Neural cell (in vitro differentiated cells): Measurements from ENCODE around the gene SUGCT. TPM values are rescaled to one million over a fixed set of nuclear protein-coding genes. Genes with fewer than 3 reads are reported as not detected.

Source experiments
- H2AFZ ChIP-seq: fragments of 200-600, 300-800 bp; sonication (generic), shearing (Covaris generic); 2 replicates; pipeline ENCODE4 v1.6.0; 2014; ENCODE audit warnings: low read depth, mild to moderate bottlenecking, antibody characterized with exemption, low read length, moderate library complexity
- H3F3A ChIP-seq: fragments of 200-600 bp; shearing (Covaris generic); 2 replicates; pipeline ENCODE4 v1.6.1; 2016; ENCODE audit warnings: mild to moderate bottlenecking, moderate library complexity, mixed read lengths, antibody characterized with exemption, low read length; ENCODE audit not compliant: insufficient read depth, poor library complexity, severe bottlenecking
- H3K27ac ChIP-seq: fragments of 200-600, 300-800 bp; sonication (generic), shearing (Covaris generic); 2 replicates; pipeline ENCODE4 v1.5.1; 2014; ENCODE audit warnings: mild to moderate bottlenecking, low read length, moderate library complexity
- H3K27me3 ChIP-seq: fragments of 300-800, 200-600 bp; sonication (generic), shearing (Covaris generic); 2 replicates; pipeline ENCODE4 v1.6.0; 2014; ENCODE audit warnings: mild to moderate bottlenecking, low read depth, low read length, moderate library complexity; ENCODE audit not compliant: insufficient read depth
- H3K36me3 ChIP-seq: fragments of 300-800, 200-600 bp; sonication (generic), shearing (Covaris generic); 2 replicates; pipeline ENCODE4 v1.5.1; 2014; ENCODE audit warnings: mild to moderate bottlenecking, antibody characterized with exemption, low read length, moderate library complexity; ENCODE audit not compliant: insufficient read depth
- H3K4me2 ChIP-seq: fragments of 300-800, 200-600 bp; sonication (generic), shearing (Covaris generic); 2 replicates; pipeline ENCODE4 v1.6.0; 2014; ENCODE audit warnings: mild to moderate bottlenecking, low read length
- H3K4me3 ChIP-seq: fragments of 300-800, 200-600 bp; sonication (generic), shearing (Covaris generic); 2 replicates; pipeline ENCODE4 v1.5.1; 2014; ENCODE audit warnings: mild to moderate bottlenecking, low read length, moderate library complexity
- H3K79me2 ChIP-seq: fragments of 200-600 bp; shearing (Covaris generic); replicated peaks from 2 replicates; pipeline ENCODE4 v1.6.0; 2014; ENCODE audit warnings: mild to moderate bottlenecking, low read length, moderate library complexity; ENCODE audit not compliant: insufficient read depth
- H3K9ac ChIP-seq: fragments of 300-800, 200-600 bp; sonication (generic), shearing (Covaris generic); 2 replicates; pipeline ENCODE4 v1.6.1; 2016; ENCODE audit warnings: mild to moderate bottlenecking, low read length, mixed read lengths
- H3K9me2 ChIP-seq: fragments of 200-600 bp; shearing (Covaris generic); 2 replicates; pipeline ENCODE4 v1.6.1; 2016; ENCODE audit warnings: mild to moderate bottlenecking, low read length, mixed read lengths; ENCODE audit not compliant: insufficient read depth
- H3K9me3 ChIP-seq: fragments of 200-600, 300-800 bp; sonication (generic), shearing (Covaris generic); 2 replicates; pipeline ENCODE4 v1.6.1; 2016; ENCODE audit warnings: mild to moderate bottlenecking, mixed run types, low read length, moderate library complexity, mixed read lengths
- H4K20me1 ChIP-seq: fragments of 200-600 bp; shearing (Covaris generic); 2 replicates; pipeline ENCODE4 v1.6.1; 2016; ENCODE audit warnings: mild to moderate bottlenecking, mixed run types; ENCODE audit not compliant: insufficient read depth
- EP300 ChIP-seq: fragments of 450-650 bp; conservative IDR thresholded peaks from 2 replicates; pipeline ENCODE4 v1.6.1; 2014; ENCODE audit warnings: antibody characterized with exemption, mild to moderate bottlenecking, moderate library complexity; ENCODE audit not compliant: poor library complexity, severe bottlenecking
- EZH2 ChIP-seq: fragments of 200-600, 300-800 bp; shearing (Covaris generic), sonication (generic); IDR thresholded peaks from 2 replicates; pipeline ENCODE4 v1.6.1; 2014; ENCODE audit warnings: antibody characterized with exemption, low read length, borderline replicate concordance, mild to moderate bottlenecking; ENCODE audit not compliant: insufficient read depth, poor library complexity, severe bottlenecking
- MXI1 ChIP-seq: fragments of 450-650 bp; conservative IDR thresholded peaks from 2 replicates; pipeline ENCODE4 v1.6.1; 2014; ENCODE audit warnings: antibody characterized with exemption, mild to moderate bottlenecking; ENCODE audit not compliant: poor library complexity, severe bottlenecking
- POLR2AphosphoS5 ChIP-seq: IDR thresholded peaks from 2 replicates; pipeline ENCODE4 v1.6.1; 2012
- RAD21 ChIP-seq: fragments of 450-650 bp; conservative IDR thresholded peaks from 2 replicates; pipeline ENCODE4 v1.6.1; 2014; ENCODE audit warnings: antibody characterized with exemption, mild to moderate bottlenecking, moderate library complexity
- SMC3 ChIP-seq: fragments of 450-650 bp; conservative IDR thresholded peaks from 2 replicates; pipeline ENCODE4 v1.6.1; 2014; ENCODE audit warnings: antibody characterized with exemption, mild to moderate bottlenecking, moderate library complexity; ENCODE audit not compliant: poor library complexity
- TAF1 ChIP-seq: IDR thresholded peaks from 2 replicates; pipeline ENCODE4 v1.6.1; 2012; ENCODE audit warnings: low read depth
- polyA plus RNA-seq: library from polyadenylated mRNA; depleted of rRNA; stranded (reverse); fragments of >200 nt; gene quantifications from 2 replicates; pipeline ENCODE4 v1.2.3, GENCODE V29; 2014
- TF ChIP-seq, protein P1 (sequence below): fragments of 450-650 bp; IDR thresholded peaks from 2 replicates; pipeline ENCODE4 v1.5.1; 2014; ENCODE audit warnings: antibody characterized with exemption, mild to moderate bottlenecking, moderate library complexity; ENCODE audit not compliant: poor library complexity, severe bottlenecking
- TF ChIP-seq, protein P2 (sequence below): IDR thresholded peaks from 2 replicates; pipeline ENCODE4 v1.6.1; 2012; ENCODE audit warnings: borderline replicate concordance

SUGCT gene
- polyA plus RNA-seq, 1 donor from 2014 or later = not detected

DNA sequence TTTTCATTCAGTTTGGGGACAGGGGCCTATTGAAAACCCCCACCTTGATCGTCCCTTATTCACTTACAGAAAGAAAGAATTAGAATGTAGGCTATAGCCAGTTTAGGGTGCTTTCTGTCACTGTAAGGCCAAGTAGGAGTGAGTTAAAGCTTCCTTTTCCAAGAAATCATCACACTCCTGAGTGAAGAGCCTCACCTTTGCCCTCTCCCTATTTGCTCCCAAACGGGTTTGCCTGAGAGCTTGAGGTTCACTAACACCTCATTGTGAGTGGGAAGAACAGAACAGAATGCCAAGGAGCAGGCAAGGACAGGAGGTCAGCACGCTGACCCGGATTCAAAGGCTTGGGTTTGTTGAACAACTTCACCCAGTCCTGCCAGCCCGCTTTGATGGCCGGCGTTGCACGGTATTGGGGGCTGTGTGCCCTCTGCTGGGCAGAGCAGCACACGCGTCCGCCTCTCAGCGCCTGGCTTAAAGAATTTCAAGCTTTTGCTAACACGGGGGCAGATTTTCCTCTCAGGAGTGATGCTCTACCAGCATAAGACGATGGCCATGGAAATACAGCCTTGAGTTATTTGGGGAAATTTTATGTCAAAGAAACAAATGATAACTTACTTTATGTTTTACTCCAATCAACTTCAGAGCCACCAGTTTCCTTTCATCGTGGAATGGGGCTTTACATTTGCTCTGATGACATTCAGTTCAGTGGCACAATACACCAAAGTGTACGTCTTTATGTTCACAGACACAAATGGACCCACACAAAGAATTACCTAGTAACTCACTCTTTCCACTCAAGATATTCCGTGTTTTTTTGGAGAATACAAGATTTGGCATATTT lies 470.0 kb downstream of the SUGCT start:
- no peak overlapping the region for H3K9ac ChIP-seq
- H3K9me3 ChIP-seq = no peaks in the 10 kb centered on the region
- H3K4me3 ChIP-seq = no peak overlapping the region
- TF ChIP-seq EZH2 = no peak
- TF ChIP-seq SMC3 = peak; percentile 48
- TF ChIP-seq MXI1 = no peak
- no peak for TF ChIP-seq EP300
- peak; percentile 31 for TF ChIP-seq RAD21
- TF ChIP-seq POLR2AphosphoS5 = no peak
- TF ChIP-seq TAF1 = no peak
- TF ChIP-seq, protein P1, sequence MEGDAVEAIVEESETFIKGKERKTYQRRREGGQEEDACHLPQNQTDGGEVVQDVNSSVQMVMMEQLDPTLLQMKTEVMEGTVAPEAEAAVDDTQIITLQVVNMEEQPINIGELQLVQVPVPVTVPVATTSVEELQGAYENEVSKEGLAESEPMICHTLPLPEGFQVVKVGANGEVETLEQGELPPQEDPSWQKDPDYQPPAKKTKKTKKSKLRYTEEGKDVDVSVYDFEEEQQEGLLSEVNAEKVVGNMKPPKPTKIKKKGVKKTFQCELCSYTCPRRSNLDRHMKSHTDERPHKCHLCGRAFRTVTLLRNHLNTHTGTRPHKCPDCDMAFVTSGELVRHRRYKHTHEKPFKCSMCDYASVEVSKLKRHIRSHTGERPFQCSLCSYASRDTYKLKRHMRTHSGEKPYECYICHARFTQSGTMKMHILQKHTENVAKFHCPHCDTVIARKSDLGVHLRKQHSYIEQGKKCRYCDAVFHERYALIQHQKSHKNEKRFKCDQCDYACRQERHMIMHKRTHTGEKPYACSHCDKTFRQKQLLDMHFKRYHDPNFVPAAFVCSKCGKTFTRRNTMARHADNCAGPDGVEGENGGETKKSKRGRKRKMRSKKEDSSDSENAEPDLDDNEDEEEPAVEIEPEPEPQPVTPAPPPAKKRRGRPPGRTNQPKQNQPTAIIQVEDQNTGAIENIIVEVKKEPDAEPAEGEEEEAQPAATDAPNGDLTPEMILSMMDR = peak; percentile 46
- TF ChIP-seq, protein P2, sequence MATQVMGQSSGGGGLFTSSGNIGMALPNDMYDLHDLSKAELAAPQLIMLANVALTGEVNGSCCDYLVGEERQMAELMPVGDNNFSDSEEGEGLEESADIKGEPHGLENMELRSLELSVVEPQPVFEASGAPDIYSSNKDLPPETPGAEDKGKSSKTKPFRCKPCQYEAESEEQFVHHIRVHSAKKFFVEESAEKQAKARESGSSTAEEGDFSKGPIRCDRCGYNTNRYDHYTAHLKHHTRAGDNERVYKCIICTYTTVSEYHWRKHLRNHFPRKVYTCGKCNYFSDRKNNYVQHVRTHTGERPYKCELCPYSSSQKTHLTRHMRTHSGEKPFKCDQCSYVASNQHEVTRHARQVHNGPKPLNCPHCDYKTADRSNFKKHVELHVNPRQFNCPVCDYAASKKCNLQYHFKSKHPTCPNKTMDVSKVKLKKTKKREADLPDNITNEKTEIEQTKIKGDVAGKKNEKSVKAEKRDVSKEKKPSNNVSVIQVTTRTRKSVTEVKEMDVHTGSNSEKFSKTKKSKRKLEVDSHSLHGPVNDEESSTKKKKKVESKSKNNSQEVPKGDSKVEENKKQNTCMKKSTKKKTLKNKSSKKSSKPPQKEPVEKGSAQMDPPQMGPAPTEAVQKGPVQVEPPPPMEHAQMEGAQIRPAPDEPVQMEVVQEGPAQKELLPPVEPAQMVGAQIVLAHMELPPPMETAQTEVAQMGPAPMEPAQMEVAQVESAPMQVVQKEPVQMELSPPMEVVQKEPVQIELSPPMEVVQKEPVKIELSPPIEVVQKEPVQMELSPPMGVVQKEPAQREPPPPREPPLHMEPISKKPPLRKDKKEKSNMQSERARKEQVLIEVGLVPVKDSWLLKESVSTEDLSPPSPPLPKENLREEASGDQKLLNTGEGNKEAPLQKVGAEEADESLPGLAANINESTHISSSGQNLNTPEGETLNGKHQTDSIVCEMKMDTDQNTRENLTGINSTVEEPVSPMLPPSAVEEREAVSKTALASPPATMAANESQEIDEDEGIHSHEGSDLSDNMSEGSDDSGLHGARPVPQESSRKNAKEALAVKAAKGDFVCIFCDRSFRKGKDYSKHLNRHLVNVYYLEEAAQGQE = no peak
- no peaks in the 10 kb centered on the region for H3K9me2 ChIP-seq
- H3K36me3 ChIP-seq = no peaks in the 10 kb centered on the region
- no peak overlapping the region for H2AFZ ChIP-seq
- H3K27ac ChIP-seq = no peak overlapping the region
- no peaks in the 10 kb centered on the region for H4K20me1 ChIP-seq
- H3K79me2 ChIP-seq = no peaks in the 10 kb centered on the region
- no peaks in the 10 kb centered on the region for H3K27me3 ChIP-seq
- no peak overlapping the region for H3K4me2 ChIP-seq
- H3F3A ChIP-seq = no peaks in the 10 kb centered on the region

DNA sequence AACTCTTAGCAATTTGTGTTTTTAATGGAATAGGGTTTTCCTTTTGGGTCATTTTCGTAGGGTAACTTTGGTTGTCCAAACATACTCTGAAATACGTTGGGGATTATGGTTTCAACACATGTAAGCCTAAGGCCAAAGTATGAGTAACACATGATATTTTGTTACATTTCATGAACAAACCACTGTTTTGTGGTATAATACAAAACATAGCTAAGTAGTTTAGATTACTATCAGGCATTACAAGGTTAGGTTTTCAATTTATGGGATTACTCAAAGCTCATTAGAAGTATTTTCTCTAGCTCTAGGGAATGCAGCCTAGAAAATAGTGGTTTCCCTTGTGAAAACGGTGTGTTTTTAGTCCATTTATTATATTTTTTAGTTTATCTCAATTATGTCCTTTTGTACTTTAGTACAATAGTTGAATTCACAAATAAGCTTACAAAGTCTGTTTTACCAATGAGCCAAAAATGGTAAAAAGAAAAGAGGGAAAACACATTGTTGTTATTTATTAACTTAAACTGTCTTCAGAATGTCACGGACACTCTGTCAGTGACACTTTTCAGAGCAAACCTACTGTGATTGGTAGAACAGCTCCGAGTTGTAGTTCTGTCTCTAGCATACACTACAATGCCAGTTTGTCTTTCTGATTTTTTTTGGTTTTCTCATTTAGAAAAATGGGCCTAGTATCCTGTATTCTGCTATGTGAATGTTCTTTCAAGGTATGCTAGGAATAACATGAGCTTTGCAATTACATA lies 473.7 kb downstream of the SUGCT start:
- Histone ChIP-seq H3K27ac (no peak overlapping the region), H3K36me3 (no peaks in the 10 kb centered on the region), H3K4me3 (no peak overlapping the region), H3F3A (no peaks in the 10 kb centered on the region), H3K9me2 (no peaks in the 10 kb centered on the region), H2AFZ (no peak overlapping the region), H3K79me2 (no peaks in the 10 kb centered on the region), H3K9me3 (no peaks in the 10 kb centered on the region), H3K4me2 (no peak overlapping the region), H4K20me1 (no peaks in the 10 kb centered on the region), H3K27me3 (no peaks in the 10 kb centered on the region), H3K9ac (no peak overlapping the region)
- no peak for TF ChIP-seq POLR2AphosphoS5
- no peak for TF ChIP-seq EZH2
- TF ChIP-seq SMC3 = no peak
- TF ChIP-seq TAF1 = no peak
- TF ChIP-seq, protein P2 = no peak
- TF ChIP-seq MXI1 = no peak
- TF ChIP-seq RAD21 = no peak
- no peak for TF ChIP-seq EP300
- TF ChIP-seq, protein P1 = no peak
